Omental fat pad (tissue), 4 donors: ENCODE results near the gene B4GALNT4. TPM values are rescaled to one million over a fixed set of nuclear protein-coding genes. Genes with fewer than 3 reads are reported as not detected.

Source experiments
- ATAC-seq: fragments of 150-250 bp; one replicate; pipeline ENCODE4 v1.9.1; 2016; ENCODE audit warnings: mild to moderate bottlenecking, moderate library complexity; ENCODE audit not compliant: low FRiP score
- DNase-seq: peaks from one replicate; pipeline ENCODE4 v3.0.0-alpha.2; 2019; ENCODE audit warnings: low spot score
- CTCF ChIP-seq, 3 donors: fragments of 450-650 bp; IDR thresholded peaks; one replicate each; pipeline ENCODE4 v1.5.1; 2016 to 2017; ENCODE audit warnings: antibody characterized with exemption in 3 of 3, mild to moderate bottlenecking in 3 of 3, moderate library complexity in 2 of 3
- total RNA-seq, 4 donors: library from RNA; depleted of rRNA; stranded (reverse); fragments of >200 nt; gene quantifications; one replicate each; pipeline ENCODE4 v1.1.0, GENCODE V29; 2016

The B4GALNT4 gene
- total RNA-seq, 4 donors from 2014 or later: 1.4 to 4.1 (median 2.5) TPM

GRCh38 chr11:371051-371450 is 1.8 kb downstream of the B4GALNT4 start:
- no peak for ATAC-seq

GRCh38 chr11:371716-372590 is 2.7 kb downstream of the B4GALNT4 start:
- TF ChIP-seq CTCF (IDR thresholded peaks at IDR 0.05): no peak
- no peak for ATAC-seq
- no peak for DNase-seq

More at GRCh38 chr11:371051-371450, 1.8 kb downstream of the B4GALNT4 start:
- no peak for DNase-seq
- TF ChIP-seq CTCF (IDR thresholded peaks at IDR 0.05): no peak

GRCh38 chr11:372809-373715 is 3.8 kb downstream of the B4GALNT4 start:
- no peak for DNase-seq
- no peak for ATAC-seq
- no peak for TF ChIP-seq CTCF (IDR thresholded peaks at IDR 0.05)

GRCh38 chr11:373716-374551 is 4.6 kb downstream of the B4GALNT4 start:
- TF ChIP-seq CTCF (IDR thresholded peaks at IDR 0.05): no peak
- ATAC-seq: no peak
- DNase-seq: no peak

- TF ChIP-seq CTCF (IDR thresholded peaks at IDR 0.05): no peak
- ATAC-seq: no peak
- no peak for DNase-seq
Measured at GRCh38 chr11:375065-376025, 6.0 kb downstream of the B4GALNT4 start.
